GM18508 (cell line): ENCODE results near the gene ZNF678.
"Not testable (repeated sequence)": the region's sequence is repeated elsewhere in the genome, so short reads cannot be mapped to it uniquely, and the experiment has no call there.

Source experiments
- ATAC-seq: cut with Tn5 transposase; IDR thresholded peaks from one replicate; pipeline ENCODE4 v1.9.1; 2021; ENCODE audit warnings: moderate number of reproducible peaks; ENCODE audit not compliant: insufficient read depth, unreplicated experiment

ZNF678 gene

GRCh38 chr1:227588769-227589168, 25.4 kb downstream of the ZNF678 start:
- ATAC-seq, result not testable (repeated sequence)

- ATAC-seq, result not testable (repeated sequence)
Observed at GRCh38 chr1:227589777-227590176, 26.4 kb downstream of the ZNF678 start.

DNA sequence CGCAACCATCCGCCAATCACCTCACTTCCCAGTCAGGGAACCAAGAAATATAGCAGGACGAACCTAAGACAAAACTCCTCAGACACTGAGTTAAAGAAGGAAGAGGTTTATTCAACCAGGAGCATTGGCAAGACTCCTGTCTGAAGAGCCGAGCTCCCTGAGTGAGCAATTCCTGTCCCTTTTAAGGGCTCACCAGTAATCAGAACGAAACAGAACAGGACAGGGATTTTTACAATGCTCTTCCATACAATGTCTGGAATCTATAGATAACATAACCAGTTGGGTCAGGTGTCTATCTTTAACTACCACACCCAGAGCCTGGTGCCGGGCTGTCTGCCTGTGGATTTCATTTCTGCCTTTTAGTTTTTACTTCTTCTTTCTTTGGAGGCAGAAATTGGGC, 32.9 kb downstream of the ZNF678 start:
- ATAC-seq, result not testable (repeated sequence)

DNA sequence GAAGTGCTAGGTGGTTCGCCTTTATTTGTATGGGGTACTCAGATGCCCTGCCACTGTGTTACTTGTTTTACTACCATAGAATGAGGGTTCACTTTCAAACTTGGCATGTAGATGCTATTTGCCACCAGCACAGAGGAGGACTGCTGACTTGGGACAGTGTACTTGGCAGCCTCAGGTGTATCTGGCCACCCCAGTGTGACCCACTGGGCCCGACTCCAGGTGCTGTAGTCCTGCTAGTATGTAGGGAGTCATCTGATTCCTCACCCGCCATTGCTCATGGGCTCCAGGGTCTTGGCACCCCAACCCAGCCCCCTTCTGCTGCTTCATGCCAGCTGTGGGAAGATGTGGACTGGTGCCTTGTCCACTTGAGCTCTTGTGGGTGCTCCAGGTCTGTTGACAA, 40.0 kb downstream of the ZNF678 start:
- ATAC-seq, result no peak

GRCh38 chr1:227604446-227604845, 41.1 kb downstream of the ZNF678 start:
- no peak for ATAC-seq

DNA sequence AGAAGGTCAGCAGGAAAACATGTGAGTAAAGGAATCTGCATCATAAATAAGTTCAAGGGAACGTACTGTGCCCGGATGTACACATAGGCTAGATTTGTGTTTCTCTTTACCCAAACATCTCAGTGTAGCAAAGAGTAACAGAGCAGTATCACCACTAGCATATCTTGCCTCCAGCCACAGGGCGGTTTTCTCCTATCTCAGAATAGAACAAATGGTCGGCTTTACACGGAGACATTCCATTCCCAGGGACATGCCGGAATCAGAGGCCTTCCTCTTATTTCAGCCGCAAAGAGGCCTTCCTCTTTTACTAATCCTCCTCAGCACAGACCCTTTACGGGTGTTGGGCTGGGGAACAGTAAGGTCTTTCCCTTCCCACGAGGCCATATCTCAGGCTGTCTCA, 42.9 kb downstream of the ZNF678 start:
- ATAC-seq, result not testable (repeated sequence)

- no peak for ATAC-seq
Observed at GRCh38 chr1:227607336-227607898, 44.1 kb downstream of the ZNF678 start.

DNA sequence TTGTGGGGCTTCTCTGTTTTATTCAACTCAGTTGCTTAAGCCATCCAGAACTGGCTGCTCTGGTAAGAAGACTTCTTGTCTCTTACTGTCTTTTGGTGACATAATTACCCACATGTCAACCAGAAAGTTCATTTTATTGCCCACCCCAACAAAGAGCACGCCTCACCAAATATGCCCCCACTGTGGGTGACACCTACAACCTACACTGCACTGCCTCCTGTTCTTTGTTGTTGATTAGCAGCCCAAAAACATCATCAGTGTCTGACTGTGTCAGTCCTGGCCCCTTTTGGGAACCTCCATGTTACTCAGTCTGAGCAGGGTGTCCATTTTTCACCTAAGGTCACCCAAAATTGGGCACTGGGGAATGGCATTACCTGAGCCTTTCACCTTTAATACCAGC, 49.3 kb downstream of the ZNF678 start:
- no peak for ATAC-seq

DNA sequence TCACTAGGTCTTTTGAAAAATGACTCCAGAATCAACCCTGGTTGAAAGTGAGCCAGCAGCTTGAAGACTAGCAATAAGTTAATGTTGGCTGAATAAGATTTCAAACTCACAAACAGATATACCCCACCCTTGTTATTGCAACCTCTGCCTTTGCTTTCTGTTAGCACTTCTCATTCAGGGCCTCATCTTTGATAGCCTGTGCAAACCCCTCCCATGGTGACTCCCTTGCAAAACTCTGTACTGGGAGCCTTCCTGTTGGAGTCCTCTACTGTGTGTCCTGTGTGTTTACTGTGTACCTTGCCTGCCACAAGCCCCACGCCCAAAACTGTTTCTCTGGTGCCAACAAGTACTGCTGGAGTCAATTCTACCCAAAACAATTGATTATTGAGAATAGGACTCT, 50.2 kb downstream of the ZNF678 start:
- no peak for ATAC-seq

DNA sequence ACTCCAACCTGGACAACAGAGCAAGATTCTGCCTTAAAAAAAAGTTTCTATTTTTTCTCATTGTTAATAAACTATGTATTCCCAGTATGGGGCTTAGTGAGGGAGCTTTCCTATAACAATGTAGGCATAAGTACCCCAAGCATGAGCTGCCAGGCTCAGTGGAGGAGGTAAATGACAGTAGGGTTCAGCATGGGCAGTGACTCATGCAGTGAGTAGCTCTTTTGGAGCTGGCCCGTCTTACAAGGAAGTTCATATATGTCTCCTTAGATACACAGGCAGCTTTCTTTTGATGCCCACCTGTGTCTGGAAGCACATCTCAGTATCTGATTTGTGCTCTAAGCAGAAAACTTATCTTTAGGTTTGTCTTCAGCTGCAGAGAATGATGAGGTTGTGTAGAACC, 57.9 kb downstream of the ZNF678 start:
- no peak for ATAC-seq

GRCh38 chr1:227622739-227623475, 59.6 kb downstream of the ZNF678 start:
- no peak for ATAC-seq

- ATAC-seq, result no peak
Observed at GRCh38 chr1:227632325-227632724, 69.0 kb downstream of the ZNF678 start.

GRCh38 chr1:227635596-227635995, 72.2 kb downstream of the ZNF678 start:
- no peak for ATAC-seq

DNA sequence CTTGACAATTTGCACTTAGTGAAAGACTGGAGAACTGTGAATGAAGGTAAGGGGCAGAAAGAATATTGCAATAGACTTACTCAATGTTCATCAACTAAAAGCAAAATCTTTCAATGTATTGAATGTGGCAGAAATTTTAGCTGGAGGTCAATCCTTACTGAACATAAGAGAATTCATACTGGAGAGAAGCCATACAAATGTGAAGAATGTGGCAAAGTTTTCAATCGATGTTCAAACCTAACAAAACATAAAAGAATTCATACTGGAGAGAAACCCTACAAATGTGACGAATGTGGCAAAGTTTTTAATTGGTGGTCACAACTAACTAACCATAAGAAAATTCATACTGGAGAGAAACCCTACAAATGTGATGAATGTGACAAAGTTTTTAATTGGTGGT, 91.1 kb downstream of the ZNF678 start:
- no peak for ATAC-seq

- ATAC-seq, result no peak
Observed at GRCh38 chr1:227654858-227655752, 91.7 kb downstream of the ZNF678 start.

DNA sequence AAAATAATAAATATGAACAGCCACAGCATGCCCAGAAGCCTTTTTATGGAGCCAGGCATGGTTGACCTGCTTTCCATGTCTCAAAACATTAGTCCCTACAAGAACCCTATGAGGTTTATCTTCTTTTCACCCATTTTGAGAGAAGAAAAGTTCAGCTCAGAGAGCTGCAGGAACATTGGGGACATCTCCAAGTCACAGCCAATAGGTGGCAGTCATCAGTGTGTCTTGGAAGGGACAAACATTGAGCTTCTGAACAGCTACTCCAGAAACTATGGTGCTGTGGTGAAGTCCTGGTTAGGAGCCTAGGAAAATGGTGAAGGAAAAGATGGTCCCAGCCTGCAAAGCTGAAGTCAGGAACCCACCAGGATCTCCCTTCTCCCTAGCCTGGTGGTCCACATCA, 98.1 kb downstream of the ZNF678 start:
- no peak for ATAC-seq

- ATAC-seq, result no peak
Observed at GRCh38 chr1:227662933-227663332, 99.6 kb downstream of the ZNF678 start.

DNA sequence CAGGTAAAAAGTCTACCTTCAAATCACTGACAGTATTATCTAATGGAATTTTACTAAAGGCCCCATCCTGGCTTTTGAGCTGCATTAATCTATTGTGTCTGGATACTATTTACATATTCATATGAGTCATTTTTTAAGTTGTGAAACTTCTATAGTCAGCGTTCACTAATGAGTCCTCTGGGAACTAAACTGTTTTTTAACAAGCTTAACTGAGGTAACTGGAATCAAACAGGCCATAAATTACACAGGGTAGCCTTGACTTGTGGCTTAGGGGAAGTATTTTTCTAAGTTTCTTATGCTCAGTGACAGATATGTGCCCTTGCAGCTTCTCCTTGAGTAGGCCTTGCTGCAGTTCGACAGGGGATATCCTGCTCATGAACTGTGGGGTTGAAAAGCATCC, 102.9 kb downstream of the ZNF678 start:
- ATAC-seq, result no peak

- ATAC-seq, result no peak
Observed at GRCh38 chr1:227673441-227673840, 110.1 kb downstream of the ZNF678 start.

DNA sequence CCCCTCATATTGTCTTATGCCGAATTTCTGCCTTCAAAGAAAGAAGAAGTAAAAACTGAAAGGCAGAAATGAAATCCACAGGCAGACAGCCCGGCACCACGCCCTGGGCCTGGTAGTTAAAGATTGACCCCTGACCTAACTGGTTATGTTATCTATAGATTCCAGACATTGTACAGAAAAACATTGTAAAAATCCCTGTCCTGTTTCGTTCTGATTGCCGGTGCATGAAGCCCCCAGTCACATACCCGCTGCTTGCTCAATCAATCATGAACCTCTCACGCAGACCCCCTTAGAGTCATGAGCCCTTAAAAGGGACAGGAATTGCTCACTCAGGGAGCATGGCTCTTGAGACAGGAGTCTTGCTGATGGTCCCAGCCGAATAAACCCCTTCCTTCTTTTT, 122.5 kb downstream of the ZNF678 start:
- ATAC-seq, result no peak

DNA sequence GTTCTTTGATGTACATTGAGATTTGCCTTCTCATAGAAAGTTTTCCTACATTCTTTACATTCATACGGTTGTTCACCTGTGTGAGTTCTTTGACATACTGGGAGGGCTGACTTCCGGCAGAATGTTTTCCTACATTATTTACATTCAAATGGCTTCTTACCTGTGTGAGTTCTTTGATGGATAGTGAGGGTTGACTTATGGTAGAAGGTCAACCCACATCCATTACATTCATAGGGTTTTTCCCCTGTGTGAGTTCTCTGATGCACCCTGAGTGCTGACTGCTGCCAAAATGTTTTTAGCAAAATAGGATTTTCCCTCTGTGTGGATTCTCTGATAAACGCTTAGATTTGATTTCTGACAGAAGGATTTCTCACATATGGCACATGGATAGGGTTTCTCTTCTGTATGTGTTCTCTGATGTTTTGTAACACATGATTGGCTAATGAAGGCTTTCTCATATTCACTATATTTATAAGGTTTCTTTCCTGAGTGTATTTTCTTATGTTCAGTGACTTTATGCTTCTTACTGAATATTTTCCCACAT, 134.0 kb downstream of the ZNF678 start:
- no peak for ATAC-seq
